Cardiac fibroblast (primary cell): ENCODE measurements around the gene STAC2.
"Not testable (repeated sequence)": the region's sequence is repeated elsewhere in the genome, so short reads cannot be mapped to it uniquely, and the experiment has no call there.

Experiments
- DNase-seq, 2 donors: peaks; one replicate each; pipeline versions ENCODE4 v3.0.0 to v3.0.0-alpha.2; 2010; ENCODE audit warnings: low read depth in 2 of 2
- H3K4me3 ChIP-seq, 2 donors: replicated peaks in 1 of 2; 1 replicate in 1 of 2; 2 replicates in 1 of 2; pipeline ENCODE4 v1.5.1; 2011; ENCODE audit warnings: low read depth in 2 of 2, low read length in 2 of 2, mild to moderate bottlenecking in 2 of 2, moderate library complexity in 1 of 2
- TF ChIP-seq, protein P1 (sequence below): IDR thresholded peaks from one replicate; pipeline ENCODE4 v1.5.1; 2011; ENCODE audit warnings: low read depth, mild to moderate bottlenecking, low read length, inconsistent platforms

Gene STAC2

DNA sequence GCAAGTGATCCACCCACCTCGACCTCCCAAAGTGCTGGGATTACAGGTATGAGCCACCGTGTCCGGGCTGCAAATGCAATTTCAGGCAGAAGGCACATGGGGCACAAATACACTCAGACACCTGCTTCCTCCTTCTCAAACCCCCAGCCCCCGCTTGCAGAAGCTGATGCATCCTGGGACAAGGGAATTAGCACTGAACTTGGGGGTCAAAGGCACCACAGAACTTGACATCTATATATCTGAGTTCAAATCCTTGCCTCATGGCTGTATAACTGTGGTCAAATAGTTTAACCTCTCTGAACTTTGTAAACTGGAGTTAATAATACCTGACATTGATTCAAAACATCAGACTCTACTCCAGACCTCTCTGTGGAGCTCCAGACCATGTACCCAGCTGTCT is 55.6 kb downstream of the STAC2 start:
- DNase-seq, result no peak
- TF ChIP-seq, protein P1, sequence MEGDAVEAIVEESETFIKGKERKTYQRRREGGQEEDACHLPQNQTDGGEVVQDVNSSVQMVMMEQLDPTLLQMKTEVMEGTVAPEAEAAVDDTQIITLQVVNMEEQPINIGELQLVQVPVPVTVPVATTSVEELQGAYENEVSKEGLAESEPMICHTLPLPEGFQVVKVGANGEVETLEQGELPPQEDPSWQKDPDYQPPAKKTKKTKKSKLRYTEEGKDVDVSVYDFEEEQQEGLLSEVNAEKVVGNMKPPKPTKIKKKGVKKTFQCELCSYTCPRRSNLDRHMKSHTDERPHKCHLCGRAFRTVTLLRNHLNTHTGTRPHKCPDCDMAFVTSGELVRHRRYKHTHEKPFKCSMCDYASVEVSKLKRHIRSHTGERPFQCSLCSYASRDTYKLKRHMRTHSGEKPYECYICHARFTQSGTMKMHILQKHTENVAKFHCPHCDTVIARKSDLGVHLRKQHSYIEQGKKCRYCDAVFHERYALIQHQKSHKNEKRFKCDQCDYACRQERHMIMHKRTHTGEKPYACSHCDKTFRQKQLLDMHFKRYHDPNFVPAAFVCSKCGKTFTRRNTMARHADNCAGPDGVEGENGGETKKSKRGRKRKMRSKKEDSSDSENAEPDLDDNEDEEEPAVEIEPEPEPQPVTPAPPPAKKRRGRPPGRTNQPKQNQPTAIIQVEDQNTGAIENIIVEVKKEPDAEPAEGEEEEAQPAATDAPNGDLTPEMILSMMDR, result no peak
- no peak overlapping the region for H3K4me3 ChIP-seq

DNA sequence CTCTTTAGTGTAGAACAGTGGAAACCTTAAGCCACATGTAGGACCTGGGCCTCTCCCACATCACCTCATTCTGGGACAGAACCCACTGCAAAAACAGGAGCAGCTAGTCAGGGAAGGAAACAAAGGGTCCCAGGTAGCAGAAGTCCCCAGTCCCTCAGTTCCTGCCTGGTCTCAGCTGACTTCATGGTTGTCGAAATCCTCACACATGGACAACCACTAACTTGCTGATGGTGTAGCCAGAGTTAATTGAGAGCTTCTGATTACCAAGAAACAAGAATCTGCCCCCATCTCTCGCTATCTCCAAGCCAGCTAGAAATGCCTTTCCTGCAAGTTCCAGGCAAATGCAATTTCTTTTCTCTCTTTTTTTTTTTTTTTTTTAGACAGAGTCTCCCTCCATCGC is 56.2 kb downstream of the STAC2 start:
- TF ChIP-seq, protein P1, result no peak
- DNase-seq, result no peak
- no peak overlapping the region for H3K4me3 ChIP-seq

DNA sequence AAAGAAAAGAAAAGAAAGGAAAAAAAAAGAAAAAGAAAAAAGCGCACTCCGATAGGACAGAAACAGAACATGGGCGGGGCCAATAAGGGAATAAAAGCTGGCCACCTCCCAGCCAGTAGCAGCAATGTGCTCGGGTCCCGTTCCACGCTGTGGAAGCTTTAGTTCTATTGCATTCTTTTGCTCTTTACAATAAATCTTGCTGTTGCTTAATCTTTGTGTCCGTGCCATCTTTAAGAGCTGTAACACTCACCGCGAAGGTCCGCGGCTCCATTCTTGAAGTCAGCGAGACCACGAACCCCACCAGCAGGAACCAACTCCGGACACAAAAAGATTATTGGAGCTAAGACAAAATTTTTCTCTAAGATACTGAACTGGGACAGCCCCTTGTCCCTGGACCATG is 56.6 kb downstream of the STAC2 start:
- DNase-seq, result no peak
- no peak overlapping the region for H3K4me3 ChIP-seq
- TF ChIP-seq, protein P1, result no peak

DNA sequence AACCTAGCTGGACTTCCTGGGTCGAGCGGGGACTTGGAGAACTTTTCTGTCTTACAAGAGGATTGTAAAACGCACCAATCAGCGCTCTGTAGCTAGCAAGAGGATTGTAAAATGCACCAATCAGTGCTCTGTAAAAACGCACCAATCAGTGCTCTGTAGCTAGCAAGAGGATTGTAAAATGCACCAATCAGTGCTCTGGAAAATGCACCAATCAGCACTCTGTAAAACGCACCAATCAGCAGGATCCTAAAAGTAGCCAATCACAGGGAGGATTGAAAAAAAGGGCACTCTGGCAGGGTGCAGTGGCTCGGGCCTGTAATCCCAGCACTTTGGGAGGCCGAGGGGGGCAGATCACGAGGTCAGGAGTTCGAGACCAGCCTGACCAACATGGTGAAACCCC is 57.2 kb downstream of the STAC2 start:
- not testable (repeated sequence) for DNase-seq, H3K4me3 ChIP-seq

DNA sequence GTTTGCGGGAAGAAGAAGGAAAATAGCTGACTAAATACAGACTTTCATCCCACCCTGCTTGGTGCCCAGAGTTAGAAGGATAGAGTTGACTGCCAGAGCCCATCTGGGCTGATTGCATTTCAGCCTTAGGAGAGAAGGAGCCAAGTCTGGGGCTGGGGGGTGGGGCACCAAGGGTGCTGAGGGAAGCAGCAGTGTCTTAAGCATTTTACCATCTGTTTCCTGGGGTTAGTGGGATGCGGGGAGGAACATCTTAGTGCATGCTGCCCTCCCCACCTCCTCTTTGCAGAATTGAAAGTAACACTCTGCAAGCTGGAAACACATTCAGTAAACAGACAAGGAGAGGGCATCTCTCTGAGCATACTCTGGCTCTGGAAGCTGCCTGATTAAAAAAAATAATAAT is 58.3 kb downstream of the STAC2 start:
- DNase-seq, result no peak
- no peak overlapping the region for H3K4me3 ChIP-seq
- TF ChIP-seq, protein P1, result no peak

DNA sequence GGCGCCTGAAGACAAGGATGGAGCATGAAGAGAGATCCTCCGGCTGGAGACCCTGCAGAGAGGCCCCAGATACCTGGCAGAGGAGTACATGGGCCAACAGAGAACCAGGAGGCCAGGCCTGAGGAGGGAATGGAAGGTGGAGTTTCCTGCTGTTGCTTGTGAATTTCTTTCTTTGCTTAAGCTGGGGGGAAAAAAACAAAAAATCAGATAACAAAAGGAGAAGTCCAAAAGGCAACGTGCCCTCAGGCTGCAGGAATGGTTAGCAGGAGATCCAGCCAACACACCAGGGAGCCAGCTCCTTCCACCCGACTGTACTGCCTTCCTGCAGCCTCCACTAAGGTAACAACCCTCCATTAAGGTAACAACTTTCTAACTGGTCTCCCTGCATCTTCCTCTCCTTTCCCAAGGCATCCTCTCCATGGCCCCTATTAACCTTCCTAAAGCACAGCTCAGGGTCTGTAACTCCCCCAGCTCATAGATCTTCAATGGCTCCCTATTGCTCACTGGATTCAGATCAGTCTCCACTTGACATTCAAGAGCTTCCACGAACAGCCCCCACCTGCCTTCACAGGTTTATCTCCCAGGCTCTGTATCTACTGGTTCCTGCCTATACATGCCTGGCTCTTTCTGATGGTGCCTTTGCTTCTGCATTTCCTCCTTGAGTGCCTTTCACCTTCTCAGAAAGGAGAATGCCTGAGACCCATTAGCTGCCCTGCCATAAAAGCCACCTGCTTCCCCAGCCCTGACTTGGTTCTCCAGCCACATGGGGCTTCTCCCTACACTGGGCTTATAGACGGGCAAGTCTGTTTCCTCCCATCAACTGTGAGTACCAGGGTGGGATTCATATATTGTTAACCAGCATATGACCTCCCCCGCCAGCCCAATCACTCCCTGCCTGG is 59.1 kb downstream of the STAC2 start:
- no peak overlapping the region for H3K4me3 ChIP-seq
- TF ChIP-seq, protein P1, result no peak
- DNase-seq, result no peak

DNA sequence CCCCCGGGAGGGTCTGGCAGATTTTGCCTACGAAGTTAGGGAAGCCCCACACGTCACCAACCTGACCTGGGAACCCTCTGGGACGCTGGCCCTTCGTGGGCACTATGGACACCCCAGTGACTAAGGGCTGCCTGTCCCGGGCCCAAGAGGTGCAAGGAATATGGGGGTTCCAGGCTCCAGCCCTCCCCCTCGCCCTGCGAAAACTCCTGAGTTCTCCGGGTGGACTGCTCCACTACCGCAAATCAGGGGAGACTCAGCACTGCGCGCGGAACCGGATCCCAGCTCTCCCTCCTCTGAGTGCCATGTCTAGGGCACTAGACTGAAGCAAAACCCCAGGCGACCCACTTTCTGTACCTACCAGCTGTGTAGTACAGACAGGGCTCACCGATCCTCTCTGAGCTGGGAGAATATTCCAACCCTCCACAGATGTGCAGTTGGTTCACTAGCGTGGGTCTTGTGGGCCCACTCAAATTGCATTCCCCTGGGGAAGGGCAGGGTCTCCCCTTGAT is 59.9 kb downstream of the STAC2 start, which contains the start of gene ARL5C:
TSS of gene ARL5C (minus strand) at position 321 of the 509 bp plus-strand sequence. CDS start 401 bp downstream, outside the sequence.
- TF ChIP-seq, protein P1, result no peak
- H3K4me3 ChIP-seq, result peak within 1 kb of the TSS; percentile 43 to 44
- no peak for DNase-seq
